Testis (tissue), 3 donors: ENCODE results near the gene SLC1A1. TPM values are rescaled to one million over a fixed set of nuclear protein-coding genes. Genes with fewer than 3 reads are reported as not detected.

Experiments
- DNase-seq: peaks from one replicate; pipeline ENCODE4 v3.0.0-alpha.2; 2019
- H3K27ac ChIP-seq, 2 donors: fragments of 200-600 bp; sonication (generic); one replicate each; pipeline ENCODE4 v1.5.1; 2019
- H3K27me3 ChIP-seq: fragments of 200-600 bp; sonication (generic); one replicate; pipeline ENCODE4 v1.5.1; 2019
- H3K36me3 ChIP-seq: fragments of 200-600 bp; sonication (generic); one replicate; pipeline ENCODE4 v1.5.1; 2017; ENCODE audit warnings: low read depth; ENCODE audit errors: missing control alignments
- H3K4me1 ChIP-seq: fragments of 200-600 bp; sonication (generic); one replicate; pipeline ENCODE4 v1.5.1; 2019
- H3K4me3 ChIP-seq, 2 donors: fragments of 200-600 bp; sonication (generic); one replicate each; pipeline ENCODE4 v1.5.1; 2017 to 2019
- H3K9me3 ChIP-seq: fragments of 200-600 bp; sonication (generic); one replicate; pipeline ENCODE4 v1.5.1; 2017
- POLR2A ChIP-seq: fragments of 450-650 bp; IDR thresholded peaks from one replicate; pipeline ENCODE4 v1.6.1; 2017; ENCODE audit warnings: antibody characterized with exemption, mild to moderate bottlenecking, moderate library complexity
- WGBS, 2 donors: methylation state at CpG; one replicate each; pipeline ENCODE4 v1.1.5; 2018; 5-methylcytosine and 5-hydroxymethylcytosine counted together
- intact Hi-C: fragments of 100-400 bp; cut with DNase I; formaldehyde crosslinking; loops from one replicate; pipeline ENCODE4 v1.15.1; 2023; ENCODE audit warnings: low total_unique reads
- polyA plus RNA-seq: library from polyadenylated mRNA; stranded (reverse); fragments of 350-450 nt; fragmentation: Illumina TruSeq; extraction: RNeasy Lipid Tissue Mini Kit (QIAGEN cat#74804); gene quantifications from one replicate; pipeline ENCODE4 v1.2.3, GENCODE V29; 2014; ENCODE audit warnings: low read depth, low replicate concordance; ENCODE audit not compliant: insufficient read depth
- total RNA-seq, 2 donors: library from RNA; depleted of rRNA; stranded (reverse); fragments of >200 nt; gene quantifications; one replicate each; pipeline ENCODE4 v1.2.3, GENCODE V29; 2016
- TF ChIP-seq, protein P1 (sequence below), 3 experiments: fragments of 450-650 bp in 2 of 3; fragments of 200-600 bp in 1 of 3; sonication (generic) in 1 of 3; IDR thresholded peaks; one replicate each; pipeline ENCODE4 v1.5.1; 2016 to 2019; ENCODE audit warnings: antibody characterized with exemption in 3 of 3, mild to moderate bottlenecking in 2 of 3, moderate library complexity in 1 of 3

SLC1A1 gene
- total and polyA plus RNA-seq, 3 donors from 2014 or later: 0.63 to 1.2 (median 1.1) TPM

DNA sequence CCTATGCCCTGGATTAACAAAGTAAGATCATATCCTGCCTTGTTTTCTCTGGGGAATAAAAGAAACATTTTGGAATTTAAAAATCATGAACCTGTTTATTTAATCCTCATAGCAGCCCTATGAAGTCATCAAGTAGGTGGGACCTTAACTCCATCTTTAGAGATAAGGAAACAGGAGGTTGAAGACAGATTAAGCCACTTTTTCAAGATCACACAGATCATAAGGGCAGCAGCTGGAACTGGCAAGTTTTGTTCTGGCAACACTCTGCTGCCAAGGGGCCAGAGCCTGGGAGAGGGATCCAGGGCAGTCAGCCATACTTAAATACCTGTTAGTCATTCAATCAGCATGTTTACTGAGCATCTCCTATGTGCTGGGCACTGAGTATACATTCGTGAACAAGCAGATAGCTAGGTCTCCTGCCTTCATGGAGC is 63.7 kb downstream of the SLC1A1 start:
- H3K27ac ChIP-seq: no peak overlapping the region
- H3K27me3 ChIP-seq: no peaks in the 10 kb centered on the region
- H3K36me3 ChIP-seq: no peaks in the 10 kb centered on the region
- H3K9me3 ChIP-seq: no peaks in the 10 kb centered on the region
- no peaks in the 10 kb centered on the region for H3K4me1 ChIP-seq
- intact Hi-C loops: no loop called here
- 67 to 69% methylated on average over 1 of the region's 1 CpG for WGBS, 2 donors
- TF ChIP-seq POLR2A: no peak
- TF ChIP-seq, protein P1, sequence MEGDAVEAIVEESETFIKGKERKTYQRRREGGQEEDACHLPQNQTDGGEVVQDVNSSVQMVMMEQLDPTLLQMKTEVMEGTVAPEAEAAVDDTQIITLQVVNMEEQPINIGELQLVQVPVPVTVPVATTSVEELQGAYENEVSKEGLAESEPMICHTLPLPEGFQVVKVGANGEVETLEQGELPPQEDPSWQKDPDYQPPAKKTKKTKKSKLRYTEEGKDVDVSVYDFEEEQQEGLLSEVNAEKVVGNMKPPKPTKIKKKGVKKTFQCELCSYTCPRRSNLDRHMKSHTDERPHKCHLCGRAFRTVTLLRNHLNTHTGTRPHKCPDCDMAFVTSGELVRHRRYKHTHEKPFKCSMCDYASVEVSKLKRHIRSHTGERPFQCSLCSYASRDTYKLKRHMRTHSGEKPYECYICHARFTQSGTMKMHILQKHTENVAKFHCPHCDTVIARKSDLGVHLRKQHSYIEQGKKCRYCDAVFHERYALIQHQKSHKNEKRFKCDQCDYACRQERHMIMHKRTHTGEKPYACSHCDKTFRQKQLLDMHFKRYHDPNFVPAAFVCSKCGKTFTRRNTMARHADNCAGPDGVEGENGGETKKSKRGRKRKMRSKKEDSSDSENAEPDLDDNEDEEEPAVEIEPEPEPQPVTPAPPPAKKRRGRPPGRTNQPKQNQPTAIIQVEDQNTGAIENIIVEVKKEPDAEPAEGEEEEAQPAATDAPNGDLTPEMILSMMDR (IDR thresholded peaks at IDR 0.05): no peak
- H3K4me3 ChIP-seq: no peak overlapping the region
- no peak for DNase-seq

GRCh38 chr9:4555236-4555635 is 65.0 kb downstream of the SLC1A1 start:
- WGBS, 2 donors: 66 to 68% methylated on average over 2 of the region's 2 CpGs
- H3K36me3 ChIP-seq: no peaks in the 10 kb centered on the region
- DNase-seq: no peak
- no peaks in the 10 kb centered on the region for H3K27me3 ChIP-seq
- no peaks in the 10 kb centered on the region for H3K9me3 ChIP-seq
- no peak overlapping the region for H3K4me3 ChIP-seq
- H3K27ac ChIP-seq: peak overlapping the region in 1 of 2 donors; percentile 10
- no peak for TF ChIP-seq POLR2A
- TF ChIP-seq, protein P1 (IDR thresholded peaks at IDR 0.05): no peak
- intact Hi-C loops: no loop called here
- H3K4me1 ChIP-seq: no peaks in the 10 kb centered on the region

- Histone ChIP-seq H3K27ac (no peak overlapping the region), H3K36me3 (no peaks in the 10 kb centered on the region), H3K4me1 (no peaks in the 10 kb centered on the region), H3K27me3 (no peaks in the 10 kb centered on the region), H3K4me3 (no peak overlapping the region), H3K9me3 (no peaks in the 10 kb centered on the region)
- WGBS, 2 donors: 73 to 78% methylated on average over 5 of the region's 5 CpGs
- no peak for DNase-seq
- intact Hi-C loops: no loop called here
- no peak for TF ChIP-seq POLR2A
- TF ChIP-seq, protein P1 (IDR thresholded peaks at IDR 0.05): no peak
Observed at GRCh38 chr9:4558371-4558998, 68.2 kb downstream of the SLC1A1 start.

DNA sequence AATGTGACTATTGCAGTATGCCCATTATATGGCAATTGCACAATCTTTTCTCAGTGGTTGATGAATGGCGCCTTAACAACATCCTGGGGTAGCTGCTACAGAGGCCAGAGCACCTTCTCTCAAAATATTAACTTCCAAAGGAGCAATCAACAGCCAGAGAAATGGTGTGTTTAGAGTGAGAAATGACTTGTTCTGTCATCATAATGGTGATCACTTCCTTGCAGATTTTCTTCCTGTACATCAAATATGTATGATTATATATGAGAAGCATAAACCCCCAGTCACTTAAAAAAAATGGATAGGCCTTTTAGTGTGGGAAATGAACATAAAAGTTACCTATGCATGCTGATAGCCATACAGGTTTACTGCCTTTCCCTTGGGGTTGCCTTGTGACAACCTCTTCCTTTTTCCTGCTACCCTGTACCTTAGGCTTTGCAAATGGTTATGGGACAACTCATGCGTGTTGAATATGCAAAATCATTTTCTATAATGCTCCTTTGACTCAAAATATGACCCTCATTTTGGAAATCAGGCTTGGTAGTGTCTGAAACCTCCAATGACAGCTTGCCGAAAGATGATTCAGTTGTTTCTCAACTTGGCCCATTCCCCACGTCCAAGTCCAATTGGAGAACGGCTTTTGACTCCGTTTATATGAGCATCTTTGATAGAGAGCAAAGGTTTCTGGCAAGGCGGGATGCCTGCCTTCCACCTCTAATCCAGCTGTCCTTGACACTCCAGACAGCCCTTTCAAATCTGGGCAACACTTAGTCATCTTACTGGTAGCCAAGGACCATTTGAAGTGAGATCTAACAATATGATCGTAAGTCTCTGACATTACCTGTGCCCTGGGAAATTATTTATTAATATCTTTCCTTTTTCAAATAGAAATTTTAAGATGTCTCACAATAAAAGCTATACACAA is 69.3 kb downstream of the SLC1A1 start:
- H3K4me1 ChIP-seq: no peaks in the 10 kb centered on the region
- no peaks in the 10 kb centered on the region for H3K36me3 ChIP-seq
- no peak for DNase-seq
- H3K4me3 ChIP-seq: no peak overlapping the region
- no peaks in the 10 kb centered on the region for H3K27me3 ChIP-seq
- no peaks in the 10 kb centered on the region for H3K9me3 ChIP-seq
- intact Hi-C loops: no loop called here
- TF ChIP-seq, protein P1 (IDR thresholded peaks at IDR 0.05): no peak
- no peak for TF ChIP-seq POLR2A
- no peak overlapping the region for H3K27ac ChIP-seq
- 72 to 85% methylated on average over 8 of the region's 8 CpGs for WGBS, 2 donors
